Fibroblast of skin of abdomen (primary cell): ENCODE measurements around the gene PTPN9.
"Not testable (repeated sequence)": the region's sequence is repeated elsewhere in the genome, so short reads cannot be mapped to it uniquely, and the experiment has no call there.

Source experiments
- DNase-seq: peaks from one replicate; pipeline ENCODE4 v3.0.0-alpha.2; 2013

PTPN9 gene

GRCh38 chr15:75582943-75583342 lies 3.8 kb upstream of the PTPN9 start:
- not testable (repeated sequence) for DNase-seq

GRCh38 chr15:75578173-75578947 lies 755 bp downstream of the PTPN9 start:
- DNase-seq = peak; percentile 21

DNA sequence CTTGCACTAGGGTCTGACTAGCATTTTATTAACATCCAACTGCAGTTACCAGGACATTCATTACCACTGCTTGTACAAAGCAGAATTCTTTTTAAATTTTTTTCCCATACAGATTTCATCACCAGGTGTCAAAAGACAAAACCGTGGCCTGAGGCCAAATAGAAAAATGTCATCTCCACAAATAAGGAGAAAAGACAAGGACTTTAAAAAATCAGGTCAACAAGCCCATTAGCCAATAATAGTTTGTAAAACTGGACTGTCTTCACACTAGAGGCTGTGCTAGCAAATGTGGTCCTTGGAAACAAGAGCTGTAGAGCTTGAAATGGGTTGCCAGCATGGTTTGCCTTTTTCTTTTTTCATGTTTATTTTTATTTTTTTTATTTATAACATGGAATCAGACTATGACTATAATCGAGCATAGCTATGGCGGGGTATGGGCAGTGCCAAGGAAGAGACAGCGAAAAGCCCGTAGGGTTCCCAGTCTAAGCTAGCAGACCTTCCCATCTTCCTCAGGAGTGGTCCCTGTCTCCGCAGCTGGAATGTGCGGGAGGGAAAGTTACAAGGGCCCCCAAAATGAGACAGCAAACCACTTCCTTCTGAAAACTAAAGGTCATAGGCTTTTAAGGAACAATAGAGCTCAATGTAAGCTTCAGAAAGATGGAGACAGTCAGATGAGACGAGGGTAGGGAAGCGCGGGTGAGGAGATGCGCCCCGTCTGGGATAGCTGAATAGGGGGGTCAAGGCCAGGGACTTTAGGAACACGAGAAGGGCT lies 1.5 kb downstream of the PTPN9 start:
- no peak for DNase-seq

DNA sequence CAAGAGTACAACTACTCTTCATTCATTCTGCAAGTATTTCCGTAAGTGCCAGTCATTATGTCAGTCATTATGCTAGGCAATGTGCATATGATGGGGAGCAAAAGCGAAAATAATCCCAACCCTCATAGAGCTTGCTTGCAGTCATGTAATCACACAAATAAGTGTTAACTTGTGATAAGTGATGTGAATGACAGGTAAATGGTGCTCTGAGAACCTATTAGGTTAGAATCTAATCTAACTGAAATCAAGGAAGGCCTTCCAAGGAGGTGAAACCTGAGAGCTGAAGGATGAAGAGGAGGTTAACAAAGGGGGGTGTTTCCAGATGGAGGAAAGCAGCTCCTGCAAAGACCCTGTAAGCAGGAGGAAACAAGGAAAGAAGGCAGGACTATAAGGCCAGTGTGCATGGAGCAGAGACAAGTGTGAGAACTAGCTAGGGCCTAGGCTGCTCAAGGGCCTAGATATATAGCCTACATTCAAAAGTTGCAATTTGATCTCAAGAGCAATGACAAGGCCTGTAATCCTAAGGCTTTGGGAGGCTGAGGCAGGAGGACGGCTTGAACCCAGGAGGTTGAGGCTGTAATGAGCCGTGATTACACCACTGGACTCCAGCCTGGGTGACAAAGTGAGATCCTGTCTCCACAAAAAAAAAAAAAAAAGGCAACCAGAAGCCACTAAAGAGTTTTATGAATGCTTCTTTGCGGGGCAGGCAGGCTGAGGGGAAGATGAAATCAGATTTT lies 5.3 kb downstream of the PTPN9 start:
- DNase-seq = no peak

DNA sequence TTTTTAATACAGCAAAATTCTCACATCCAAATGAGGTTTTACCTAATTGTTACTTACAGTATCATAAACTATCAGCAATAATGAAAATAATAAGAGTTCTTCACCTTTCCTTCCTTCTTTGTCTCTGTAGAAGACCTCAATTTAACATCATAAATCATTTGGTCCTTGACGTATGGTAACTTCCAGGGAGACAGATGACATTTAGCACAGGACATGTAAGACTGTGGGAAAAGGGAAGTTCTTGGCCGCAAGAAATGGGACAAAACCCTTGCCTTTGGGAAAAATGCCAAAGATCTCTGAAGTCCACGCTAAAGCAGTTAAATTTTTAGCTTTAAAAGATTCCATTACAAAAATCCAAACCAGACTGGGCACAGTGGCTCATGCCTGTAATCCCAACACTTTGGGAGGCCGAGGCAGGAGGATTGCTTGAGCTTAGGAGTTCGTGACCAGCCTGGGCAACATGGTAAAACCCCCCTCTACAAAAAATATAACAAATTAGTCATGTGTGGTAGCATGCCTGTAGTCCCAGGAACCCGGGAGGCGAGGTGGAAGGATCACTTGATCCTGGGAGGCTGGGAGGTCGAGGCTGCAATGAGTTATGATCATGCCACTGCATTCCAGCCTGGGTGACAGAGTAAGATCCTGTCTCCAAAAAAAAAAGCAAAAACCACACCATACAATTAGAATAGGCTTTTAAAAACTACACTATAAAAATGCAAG lies 8.8 kb downstream of the PTPN9 start:
- DNase-seq = no peak

- DNase-seq = peak; percentile 45
Observed at GRCh38 chr15:75565062-75565970, 13.8 kb downstream of the PTPN9 start.

GRCh38 chr15:75561888-75562287 lies 17.2 kb downstream of the PTPN9 start:
- no peak for DNase-seq

DNA sequence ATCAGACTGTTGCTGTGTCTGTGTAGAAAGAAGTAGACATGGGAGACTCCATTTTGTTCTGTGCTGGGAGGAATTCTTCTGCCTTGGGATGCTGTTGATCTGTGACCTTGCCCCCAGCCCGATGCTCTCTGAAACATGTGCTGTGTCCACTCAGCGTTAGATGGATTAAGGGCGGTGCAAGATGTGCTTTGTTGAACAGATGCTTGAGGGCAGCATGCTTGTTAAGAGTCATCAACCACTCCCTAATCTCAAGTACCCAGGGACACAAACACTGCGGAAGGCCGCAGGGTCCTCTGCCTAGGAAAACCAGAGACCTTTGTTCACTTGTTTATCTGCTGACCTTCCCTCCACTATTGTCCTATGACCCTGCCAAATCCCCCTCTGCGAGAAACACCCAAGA lies 19.8 kb downstream of the PTPN9 start:
- DNase-seq = not testable (repeated sequence)

DNA sequence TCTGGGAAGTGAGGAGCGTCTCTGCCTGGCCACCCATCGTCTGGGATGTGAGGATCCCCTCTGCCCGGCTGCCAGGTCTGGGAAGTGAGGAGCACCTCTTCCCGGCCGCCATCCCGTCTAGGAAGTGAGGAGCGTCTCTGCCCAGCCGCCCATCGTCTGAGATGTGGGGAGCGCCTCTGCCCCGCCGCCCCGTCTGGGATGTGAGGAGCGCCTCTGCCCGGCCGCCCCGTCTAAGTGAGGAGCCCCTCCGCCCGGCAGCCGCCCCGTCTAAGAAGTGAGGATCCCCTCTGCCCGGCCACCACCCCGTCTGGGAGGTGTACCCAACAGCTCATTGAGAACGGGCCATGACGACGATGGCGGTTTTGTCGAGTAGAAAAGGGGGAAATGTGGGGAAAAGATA lies 20.2 kb downstream of the PTPN9 start:
- not testable (repeated sequence) for DNase-seq

DNA sequence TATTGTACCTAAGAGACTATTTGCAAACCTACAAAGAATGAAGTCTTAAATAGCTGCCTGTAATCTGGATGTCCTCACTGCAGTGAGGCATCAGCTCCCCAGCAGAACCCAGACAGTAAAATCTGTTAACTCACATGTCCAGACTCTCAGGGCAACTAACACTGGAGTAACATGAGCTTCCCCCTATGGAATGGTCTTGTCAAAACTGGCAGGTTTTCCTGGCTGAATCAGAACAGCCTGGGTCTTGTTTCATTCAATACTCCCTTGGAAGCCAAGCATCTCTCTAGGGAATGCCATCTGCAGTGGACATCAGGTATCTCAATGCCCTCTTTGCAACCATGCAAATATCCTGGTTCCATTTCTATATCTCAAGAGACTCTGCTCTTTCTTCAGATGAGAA lies 24.4 kb downstream of the PTPN9 start:
- DNase-seq = peak; percentile 71

- no peak for DNase-seq
Observed at GRCh38 chr15:75553659-75554058, 25.5 kb downstream of the PTPN9 start.

- no peak for DNase-seq
Observed at GRCh38 chr15:75551091-75551490, 28.0 kb downstream of the PTPN9 start.

GRCh38 chr15:75545064-75545463 lies 34.1 kb downstream of the PTPN9 start:
- DNase-seq = no peak

DNA sequence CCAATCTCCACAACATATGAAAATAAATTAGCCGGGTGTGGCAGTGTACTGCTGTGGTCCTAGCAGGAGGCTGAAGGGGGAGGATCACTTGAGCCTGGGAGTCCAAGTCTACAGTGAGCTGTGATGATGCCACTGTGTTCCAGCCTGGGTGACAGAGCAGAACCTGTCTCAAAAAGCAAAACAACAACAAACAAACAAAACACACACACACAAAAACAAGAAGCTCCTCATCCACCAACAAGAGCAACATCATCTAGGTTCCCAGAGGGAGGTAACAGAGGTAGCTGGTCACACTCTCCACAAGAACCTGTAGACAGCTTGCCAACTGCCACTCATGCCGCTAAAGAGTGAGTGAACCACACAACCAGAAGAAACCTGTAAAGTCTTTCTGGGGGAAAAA lies 34.8 kb downstream of the PTPN9 start:
- DNase-seq = no peak

GRCh38 chr15:75542949-75543545 lies 36.1 kb downstream of the PTPN9 start:
- not testable (repeated sequence) for DNase-seq

DNA sequence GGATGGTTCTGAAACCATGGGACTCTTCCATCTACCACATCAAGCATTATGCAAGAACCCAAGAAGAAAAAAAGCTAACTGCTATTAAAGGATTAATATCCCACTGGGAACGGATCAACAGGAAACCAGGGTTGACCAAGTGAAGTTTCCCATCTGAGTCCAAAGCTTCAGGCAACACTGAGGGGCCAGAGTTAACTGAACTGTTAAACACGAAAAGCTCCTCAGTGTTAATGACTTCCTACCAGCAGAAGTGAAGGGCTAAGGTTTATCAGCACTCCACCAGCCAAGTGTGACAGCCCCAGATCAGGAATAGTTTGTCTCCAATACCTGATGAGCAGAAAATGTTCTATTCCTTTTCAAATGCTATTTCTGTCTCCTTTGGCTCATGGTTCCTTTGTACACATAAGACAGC lies 36.7 kb downstream of the PTPN9 start:
- DNase-seq = no peak

DNA sequence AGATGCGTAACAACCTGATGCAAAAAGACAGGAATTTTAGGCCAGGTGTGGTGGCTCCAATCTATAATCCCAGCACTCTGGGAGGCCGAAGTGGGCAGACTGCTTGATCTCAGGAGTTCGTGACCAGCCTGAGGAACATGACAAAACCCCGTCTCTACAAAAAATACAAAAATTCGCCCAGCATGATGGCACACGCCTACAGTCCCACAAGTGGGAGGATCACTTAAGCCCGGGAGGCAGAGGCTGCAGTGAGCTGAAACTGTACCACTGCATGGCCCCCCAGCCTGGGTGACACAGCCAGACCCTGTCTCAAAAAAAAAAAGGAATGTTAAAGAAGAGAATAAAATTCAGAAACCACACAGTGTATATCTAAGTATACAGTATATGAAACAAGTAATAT lies 40.7 kb downstream of the PTPN9 start:
- DNase-seq = no peak

DNA sequence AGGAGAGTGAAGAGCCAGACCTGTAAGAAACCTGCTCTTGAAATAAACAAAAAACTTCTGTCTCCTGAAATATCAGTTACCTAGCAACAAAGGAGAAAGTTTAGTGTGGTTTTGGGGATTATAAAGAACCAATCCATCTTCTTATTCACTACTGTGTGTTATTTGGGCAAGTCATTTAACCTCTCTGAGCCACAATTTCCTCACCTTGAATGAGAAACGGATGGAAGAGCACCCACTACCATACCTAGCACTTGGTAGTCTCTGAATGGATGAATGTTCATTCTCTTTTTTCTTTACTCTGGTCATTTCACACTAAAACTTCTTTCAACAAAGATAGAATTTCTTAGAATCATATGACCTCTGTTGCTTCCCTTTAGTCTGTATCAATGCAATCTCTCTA lies 45.2 kb downstream of the PTPN9 start:
- no peak for DNase-seq

DNA sequence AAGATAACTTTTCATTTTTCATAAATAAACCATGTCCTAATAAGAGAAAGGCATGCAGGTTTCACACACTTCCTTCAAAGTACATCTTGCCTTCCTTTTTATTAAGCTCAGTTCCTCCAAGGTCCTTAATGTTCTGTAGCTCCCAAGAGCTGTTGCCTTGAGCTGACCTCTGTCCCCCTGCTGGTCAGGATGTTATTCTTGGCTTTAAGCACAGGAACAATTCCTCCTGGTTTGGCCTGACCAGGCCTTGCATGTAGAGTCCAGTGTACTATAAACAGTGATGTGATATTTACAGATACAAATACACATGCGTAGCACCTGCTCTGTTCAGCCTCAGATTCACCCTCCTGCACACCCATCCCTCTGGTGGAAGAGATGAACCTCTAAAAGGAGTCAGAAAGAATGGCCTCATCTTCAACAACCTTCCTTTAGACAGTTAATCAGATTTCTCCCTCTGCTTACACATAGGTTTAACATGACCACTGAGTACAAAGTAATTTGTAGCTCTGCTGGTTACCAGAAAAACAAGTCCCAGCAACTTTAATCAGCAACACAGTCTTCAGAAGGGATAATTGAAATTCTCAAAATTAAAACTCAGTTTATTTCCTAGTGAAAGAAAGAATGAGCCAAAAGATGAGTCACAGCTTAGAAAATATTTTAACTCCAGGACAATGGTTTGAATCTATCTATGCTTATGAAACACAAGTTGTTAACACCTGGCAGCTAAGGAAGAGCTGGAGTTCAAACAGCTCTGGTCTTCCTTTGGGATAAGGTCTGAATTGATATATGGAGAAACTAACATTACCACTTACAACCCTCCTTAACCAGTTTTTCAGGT lies 46.5 kb downstream of the PTPN9 start:
- peak; percentile 24 for DNase-seq

- peak; percentile 26 for DNase-seq
Observed at GRCh38 chr15:75531041-75531450, 48.1 kb downstream of the PTPN9 start.
